ENCODE results near the gene KRTAP5-7.

DNA sequence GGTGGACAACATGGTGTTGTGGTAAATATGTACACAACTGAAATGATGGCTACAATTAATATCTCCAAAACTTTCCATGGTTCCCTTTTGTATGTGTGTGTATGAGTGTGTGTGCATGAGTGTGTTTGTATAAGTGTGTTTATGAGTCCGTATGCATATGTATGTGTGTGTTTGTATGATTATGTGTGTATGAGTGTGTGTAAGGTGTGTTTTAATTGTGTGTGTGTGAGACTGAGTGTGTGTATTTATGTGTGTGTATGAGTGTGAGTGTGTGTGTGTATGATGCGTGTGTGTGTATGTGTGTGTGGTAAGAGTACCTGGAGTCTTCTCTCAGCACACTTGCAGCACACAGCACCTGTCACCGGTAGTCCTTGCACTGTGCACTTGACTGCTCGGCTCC is 29.0 kb downstream of the KRTAP5-7 start:
- TF ChIP-seq TAF1 (IDR thresholded peaks at IDR 0.05; ENCODE audit: low read depth): no peak
- TF ChIP-seq, protein P1, sequence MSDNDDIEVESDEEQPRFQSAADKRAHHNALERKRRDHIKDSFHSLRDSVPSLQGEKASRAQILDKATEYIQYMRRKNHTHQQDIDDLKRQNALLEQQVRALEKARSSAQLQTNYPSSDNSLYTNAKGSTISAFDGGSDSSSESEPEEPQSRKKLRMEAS (IDR thresholded peaks at IDR 0.05): no peak
- no peak for TF ChIP-seq EP300 (IDR thresholded peaks at IDR 0.05; ENCODE audit: borderline replicate concordance)
- no peak for TF ChIP-seq TCF12 (IDR thresholded peaks at IDR 0.05; ENCODE audit: low read depth)
- no peak for TF ChIP-seq YY1 (IDR thresholded peaks at IDR 0.05; ENCODE audit: low read depth)
- TF ChIP-seq CEBPB (IDR thresholded peaks at IDR 0.05): no peak
- no peak for TF ChIP-seq RAD21 (IDR thresholded peaks at IDR 0.05; ENCODE audit: low read depth)
- no peak for TF ChIP-seq CREB1 (IDR thresholded peaks at IDR 0.05; ENCODE audit: low read depth)
- no peak for TF ChIP-seq ZBTB7A (IDR thresholded peaks at IDR 0.05; ENCODE audit: low read depth)
- TF ChIP-seq TEAD4 (IDR thresholded peaks at IDR 0.05): no peak
- TF ChIP-seq, protein P2, sequence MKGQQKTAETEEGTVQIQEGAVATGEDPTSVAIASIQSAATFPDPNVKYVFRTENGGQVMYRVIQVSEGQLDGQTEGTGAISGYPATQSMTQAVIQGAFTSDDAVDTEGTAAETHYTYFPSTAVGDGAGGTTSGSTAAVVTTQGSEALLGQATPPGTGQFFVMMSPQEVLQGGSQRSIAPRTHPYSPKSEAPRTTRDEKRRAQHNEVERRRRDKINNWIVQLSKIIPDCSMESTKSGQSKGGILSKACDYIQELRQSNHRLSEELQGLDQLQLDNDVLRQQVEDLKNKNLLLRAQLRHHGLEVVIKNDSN (IDR thresholded peaks at IDR 0.05): no peak
